Duodenal mucosa (tissue), 2 donors: ENCODE measurements around the gene TNS1.
"Not testable (repeated sequence)": the region's sequence is repeated elsewhere in the genome, so short reads cannot be mapped to it uniquely, and the experiment has no call there.

Source experiments
- H3K27ac ChIP-seq: one replicate; pipeline ENCODE4 v1.7.0; 2013; ENCODE audit warnings: low read depth, low read length
- H3K27me3 ChIP-seq, 2 donors: one replicate each; pipeline ENCODE4 v1.7.0; 2013; ENCODE audit warnings: low read length in 2 of 2, control low read depth in 1 of 2; ENCODE audit not compliant: insufficient read depth in 2 of 2, control insufficient read depth in 1 of 2
- H3K36me3 ChIP-seq, 2 donors: one replicate each; pipeline ENCODE4 v1.7.0; 2013; ENCODE audit warnings: low read length in 2 of 2, control low read depth in 1 of 2; ENCODE audit not compliant: insufficient read depth in 2 of 2, control insufficient read depth in 1 of 2
- H3K4me1 ChIP-seq, 2 donors: one replicate each; pipeline ENCODE4 v1.7.0; 2013; ENCODE audit warnings: low read length in 2 of 2, control low read depth in 1 of 2; ENCODE audit not compliant: insufficient read depth in 2 of 2, control insufficient read depth in 1 of 2
- H3K4me3 ChIP-seq, 2 donors: one replicate each; pipeline ENCODE4 v1.7.0; 2013; ENCODE audit warnings: low read length in 2 of 2, low read depth in 1 of 2
- H3K9ac ChIP-seq, 2 donors: one replicate each; pipeline ENCODE4 v1.7.0; 2013; ENCODE audit warnings: low read length in 2 of 2, low read depth in 1 of 2
- H3K9me3 ChIP-seq, 2 donors: one replicate each; pipeline ENCODE4 v1.7.0; 2013; ENCODE audit warnings: low read length in 2 of 2, control low read depth in 1 of 2; ENCODE audit not compliant: control insufficient read depth in 1 of 2

The TNS1 gene

DNA sequence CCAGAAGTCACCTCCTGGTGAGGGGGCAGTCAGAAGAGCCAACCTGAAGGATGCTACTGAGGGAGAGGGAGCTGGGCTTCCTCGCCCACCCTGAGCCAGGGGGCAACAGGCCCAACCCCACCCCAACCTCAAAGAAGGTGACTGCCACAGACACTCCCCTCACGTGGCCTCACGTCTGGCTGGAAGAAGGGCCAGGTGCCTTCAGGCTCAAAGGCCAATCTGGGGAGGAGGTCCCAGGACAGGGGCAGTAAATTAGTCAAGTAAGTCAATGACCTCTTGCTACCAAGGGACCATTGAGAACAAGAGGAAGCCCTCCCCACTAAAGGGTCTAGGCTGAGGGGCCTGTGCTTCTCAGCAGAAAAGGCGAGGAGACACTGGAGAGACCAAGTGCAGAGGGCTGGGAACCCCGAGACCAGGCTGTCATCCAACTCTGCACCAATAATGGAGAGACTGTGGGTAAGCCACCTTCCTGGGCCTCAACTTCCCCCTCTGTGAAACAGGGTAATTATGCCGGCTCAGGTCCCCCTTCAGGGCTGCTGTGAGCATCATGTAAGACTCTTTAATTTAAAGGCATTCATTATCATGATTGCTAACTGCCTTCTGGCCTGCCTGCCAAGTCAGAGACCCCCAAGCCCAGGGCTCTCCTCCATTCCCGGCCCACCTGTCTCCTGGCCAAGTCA, 20.2 kb upstream of the TNS1 start:
- Histone ChIP-seq H3K4me3 (no peak overlapping the region), H3K27me3 (no peaks in the 10 kb centered on the region), H3K4me1 (no peaks in the 10 kb centered on the region), H3K9ac (no peak overlapping the region), H3K27ac (no peak overlapping the region), H3K9me3 (no peaks in the 10 kb centered on the region), H3K36me3 (no peaks in the 10 kb centered on the region)

DNA sequence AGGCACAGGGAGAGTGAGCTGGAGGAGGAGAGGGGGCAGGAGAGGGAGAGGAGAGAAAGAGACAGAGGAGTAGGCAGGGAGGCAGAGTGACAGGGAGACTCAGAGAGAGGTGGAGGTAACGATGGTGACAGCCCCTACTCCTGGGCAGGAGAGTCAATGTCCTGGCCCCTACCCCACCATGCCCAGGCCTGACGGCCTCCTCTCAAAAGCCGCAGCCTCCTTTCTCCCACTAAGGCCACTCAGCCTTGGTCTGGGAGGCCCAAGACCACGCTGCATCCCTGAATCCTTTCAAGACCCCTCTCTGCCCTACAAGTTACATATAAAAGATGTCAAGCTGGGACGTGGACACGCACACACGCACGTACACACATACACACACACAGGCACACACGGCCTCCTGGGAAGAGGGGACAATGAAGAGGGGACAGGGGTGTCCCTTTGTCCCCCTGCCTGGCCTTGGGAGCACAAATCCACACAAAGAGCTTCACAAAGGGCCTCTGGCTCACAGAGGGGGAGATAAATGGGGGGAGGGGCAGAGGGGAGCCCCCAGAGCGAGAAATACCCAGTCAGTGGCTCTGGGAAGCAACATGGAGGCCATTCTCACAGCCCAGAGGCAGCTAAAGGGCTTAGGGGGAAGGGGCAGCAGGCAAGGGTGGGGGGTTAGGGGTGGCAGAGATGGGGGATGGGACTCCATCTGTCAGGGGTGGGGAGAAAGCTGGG, 19.5 kb upstream of the TNS1 start:
- Histone ChIP-seq H3K4me1 (no peaks in the 10 kb centered on the region), H3K4me3 (no peak overlapping the region), H3K27me3 (no peaks in the 10 kb centered on the region), H3K9me3 (no peaks in the 10 kb centered on the region), H3K36me3 (no peaks in the 10 kb centered on the region), H3K27ac (no peak overlapping the region), H3K9ac (no peak overlapping the region)

DNA sequence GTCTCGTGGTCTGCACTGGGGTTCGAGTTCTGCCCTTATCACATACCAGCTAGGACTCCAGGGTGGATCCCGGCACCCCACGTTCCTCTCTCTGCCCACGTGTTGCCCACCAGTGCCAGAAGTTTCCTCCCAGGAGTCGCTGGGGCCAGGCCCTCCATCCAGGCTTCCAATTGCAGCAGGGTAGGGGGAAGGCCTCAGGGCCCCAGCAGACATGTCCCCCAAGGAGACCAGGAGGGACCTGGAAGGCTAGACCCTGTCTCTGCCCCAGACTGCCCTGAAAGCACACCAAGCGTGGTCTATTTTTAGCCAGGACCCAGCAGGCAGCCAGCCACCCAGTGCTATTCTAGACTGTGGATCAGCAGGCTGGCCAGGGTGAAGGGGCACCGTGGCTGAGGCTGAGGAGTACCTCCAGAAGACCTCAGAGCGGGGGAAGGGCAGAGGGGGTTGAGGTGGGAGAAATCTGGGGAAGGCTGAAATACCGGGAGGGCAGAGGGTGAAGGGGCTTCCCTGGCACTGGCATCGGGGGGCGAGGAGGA, 18.8 kb upstream of the TNS1 start:
- no peak overlapping the region for H3K27ac ChIP-seq
- H3K9ac ChIP-seq, result no peak overlapping the region
- no peaks in the 10 kb centered on the region for H3K9me3 ChIP-seq
- H3K36me3 ChIP-seq, result no peaks in the 10 kb centered on the region
- H3K4me1 ChIP-seq, result no peaks in the 10 kb centered on the region
- no peaks in the 10 kb centered on the region for H3K27me3 ChIP-seq
- no peak overlapping the region for H3K4me3 ChIP-seq

DNA sequence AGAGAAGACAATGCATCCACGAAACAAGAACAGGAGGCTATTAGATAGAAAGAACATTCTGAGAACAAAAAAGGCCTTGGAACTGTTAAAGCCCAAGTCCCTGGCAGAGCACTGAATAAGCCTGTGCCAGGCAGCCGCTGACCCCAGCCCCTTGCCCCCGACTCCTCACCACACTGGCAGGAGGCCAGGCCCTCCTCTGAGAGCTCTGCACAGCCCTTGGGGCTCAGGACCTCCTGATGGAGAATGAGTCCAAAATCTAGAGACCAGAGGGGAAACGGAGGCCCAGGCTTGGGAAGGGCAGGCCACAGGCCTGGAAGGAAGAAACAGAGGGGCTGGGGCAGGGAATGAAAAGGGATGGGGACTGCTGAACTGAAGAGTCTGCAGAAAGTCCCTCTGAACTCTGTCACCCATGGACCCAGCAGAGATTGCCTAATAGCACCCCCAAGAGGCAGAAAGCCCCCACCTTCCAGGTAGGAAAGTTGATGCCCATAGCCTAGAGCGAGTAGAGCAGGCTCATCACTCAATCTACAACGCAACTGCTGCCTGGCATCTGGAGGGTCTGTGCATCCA, 18.3 kb upstream of the TNS1 start:
- Histone ChIP-seq H3K9me3 (no peaks in the 10 kb centered on the region), H3K4me3 (no peak overlapping the region), H3K36me3 (no peaks in the 10 kb centered on the region), H3K27ac (no peak overlapping the region), H3K27me3 (no peaks in the 10 kb centered on the region), H3K4me1 (no peaks in the 10 kb centered on the region), H3K9ac (no peak overlapping the region)

DNA sequence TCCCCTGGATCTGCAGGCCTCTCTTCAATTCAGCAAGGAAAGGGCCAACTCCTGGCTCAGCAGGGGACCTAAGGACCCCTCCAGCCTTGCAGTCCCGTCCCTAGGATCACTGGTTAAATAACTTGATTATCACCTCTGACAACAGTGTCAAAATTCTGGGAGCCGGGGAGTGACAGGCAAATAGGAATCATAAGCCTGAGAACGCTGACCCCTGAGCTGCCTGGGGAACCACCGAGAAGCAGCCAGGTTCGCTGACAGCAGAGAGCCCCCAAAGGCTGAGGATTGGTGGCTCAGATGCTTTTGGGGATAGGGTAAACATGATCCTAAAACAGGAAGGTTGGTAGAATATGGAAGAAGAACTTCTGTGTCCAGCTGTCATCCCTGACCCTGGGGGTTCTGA, 17.5 kb upstream of the TNS1 start:
- H3K4me1 ChIP-seq, result no peaks in the 10 kb centered on the region
- H3K27me3 ChIP-seq, result no peaks in the 10 kb centered on the region
- H3K9me3 ChIP-seq, result no peaks in the 10 kb centered on the region
- H3K9ac ChIP-seq, result no peak overlapping the region
- H3K36me3 ChIP-seq, result no peaks in the 10 kb centered on the region
- no peak overlapping the region for H3K4me3 ChIP-seq
- H3K27ac ChIP-seq, result no peak overlapping the region

DNA sequence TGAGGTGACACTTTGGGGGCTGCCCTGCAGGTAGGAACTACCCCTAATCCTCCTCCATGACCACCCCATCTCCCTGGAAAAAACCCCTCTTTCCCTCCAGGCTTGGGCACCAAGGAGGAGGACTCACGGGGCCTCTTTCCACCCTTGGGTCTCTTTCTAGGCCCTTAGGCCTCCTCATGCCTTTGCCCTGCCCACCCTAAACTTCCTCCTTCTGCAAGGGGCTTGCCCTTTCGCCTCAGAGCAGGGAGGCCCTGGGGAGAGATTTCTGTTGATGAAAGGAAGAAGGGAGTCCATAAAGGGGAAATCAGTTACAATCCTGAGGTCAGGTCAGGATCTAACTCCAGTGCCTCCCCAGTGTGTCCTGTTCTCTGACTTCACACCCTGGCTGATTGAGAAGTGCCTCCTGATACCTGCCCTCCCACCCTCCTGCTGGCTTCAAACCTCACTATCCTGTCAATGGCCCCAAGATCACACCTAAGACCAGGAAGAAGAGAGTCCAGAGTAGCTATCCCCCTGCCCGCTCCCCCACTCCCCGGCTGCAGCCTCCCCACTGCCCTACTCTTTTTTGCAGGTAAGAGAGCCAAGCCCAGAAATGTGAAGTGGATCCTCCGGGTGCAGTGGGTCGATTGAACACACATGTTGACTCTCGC, 16.7 kb upstream of the TNS1 start:
- Histone ChIP-seq H3K4me3 (no peak overlapping the region), H3K9me3 (no peaks in the 10 kb centered on the region)

DNA sequence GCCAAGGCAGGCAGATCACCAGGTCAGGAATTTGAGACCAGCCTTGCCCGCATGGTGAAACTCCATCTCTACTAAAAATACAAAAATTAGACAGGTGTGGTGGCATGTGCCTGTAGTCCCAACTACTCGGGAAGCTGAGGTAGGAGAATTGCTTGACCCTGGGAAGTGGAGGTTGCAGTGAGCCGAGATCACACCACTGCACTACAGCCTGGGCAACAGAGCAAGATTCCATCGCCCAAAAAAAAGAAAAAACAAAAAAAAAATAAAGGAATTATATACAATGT, 16.0 kb upstream of the TNS1 start:
- H3K4me1 ChIP-seq, H3K9me3 ChIP-seq, H3K9ac ChIP-seq, H3K4me3 ChIP-seq, H3K27ac ChIP-seq, H3K27me3 ChIP-seq, H3K36me3 ChIP-seq: not testable (repeated sequence)

More for the DNA sequence above, 16.7 kb upstream of the TNS1 start:
- H3K4me1 ChIP-seq, result no peaks in the 10 kb centered on the region
- H3K27ac ChIP-seq, result no peak overlapping the region
- no peaks in the 10 kb centered on the region for H3K36me3 ChIP-seq
- H3K27me3 ChIP-seq, result no peaks in the 10 kb centered on the region
- no peak overlapping the region for H3K9ac ChIP-seq

DNA sequence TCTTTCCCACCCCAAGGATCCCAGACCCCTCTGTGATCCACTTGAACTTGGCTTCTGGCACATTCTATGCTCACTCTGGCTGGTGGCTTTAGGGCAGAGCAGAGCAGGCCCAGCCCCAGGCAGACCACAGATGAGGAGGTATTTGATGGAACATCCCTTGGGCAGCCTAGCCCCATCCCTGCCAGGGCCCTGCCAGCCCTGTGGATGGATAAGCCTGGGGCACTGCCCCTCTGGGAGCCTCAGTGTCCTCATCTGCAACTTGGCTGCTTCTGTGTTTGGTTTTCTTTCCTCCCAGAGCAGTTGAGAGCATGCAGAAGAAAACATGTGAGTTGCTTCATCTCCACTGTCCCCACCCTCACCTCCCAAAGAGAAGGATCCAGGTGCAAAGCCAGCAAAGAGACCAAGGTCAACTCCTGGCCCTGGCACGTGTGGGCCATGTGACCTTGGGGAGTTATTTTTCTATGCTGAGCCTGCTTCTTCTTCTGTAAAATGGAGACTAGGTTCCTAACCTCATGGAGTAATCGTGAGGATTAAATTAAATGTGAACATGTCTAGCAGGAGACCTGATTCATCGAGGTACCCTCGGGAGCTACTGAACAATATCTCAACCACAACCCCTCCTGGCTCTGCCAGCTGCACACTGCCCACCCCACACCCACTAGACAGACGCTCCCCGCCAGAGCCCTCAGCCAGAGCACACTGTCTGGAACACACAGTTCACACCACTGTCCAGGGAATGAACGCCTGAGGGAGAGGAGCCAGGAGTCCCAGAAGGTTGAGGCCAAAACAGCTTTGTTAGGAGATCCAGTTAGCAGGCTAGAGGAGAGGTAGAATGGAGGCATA, 14.6 kb upstream of the TNS1 start:
- Histone ChIP-seq H3K36me3 (no peaks in the 10 kb centered on the region), H3K27me3 (no peaks in the 10 kb centered on the region), H3K27ac (no peak overlapping the region), H3K9me3 (no peaks in the 10 kb centered on the region), H3K4me3 (no peak overlapping the region), H3K4me1 (no peaks in the 10 kb centered on the region), H3K9ac (no peak overlapping the region)

DNA sequence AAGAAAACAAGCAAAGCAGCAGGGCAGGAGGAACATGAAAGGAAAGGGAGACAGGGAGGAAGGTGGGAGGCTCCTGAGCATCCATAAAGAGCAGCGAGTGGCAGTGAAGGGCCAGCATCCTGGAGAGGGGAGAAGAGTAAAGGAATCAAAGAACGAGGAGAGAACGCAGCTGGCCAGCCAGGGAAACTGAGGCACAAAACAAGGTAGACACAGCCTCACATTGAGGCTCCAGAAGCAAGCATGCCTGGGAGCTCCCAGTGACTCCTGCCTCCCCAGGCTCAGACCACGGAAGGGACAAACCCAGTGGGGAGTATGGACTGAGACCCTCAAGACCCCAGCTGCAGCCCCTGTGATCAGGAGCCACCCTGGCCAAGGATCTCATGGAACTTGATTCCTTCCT, 14.0 kb upstream of the TNS1 start:
- H3K4me3 ChIP-seq, result no peak overlapping the region
- H3K27ac ChIP-seq, result no peak overlapping the region
- no peaks in the 10 kb centered on the region for H3K36me3 ChIP-seq
- H3K9me3 ChIP-seq, result no peaks in the 10 kb centered on the region
- no peak overlapping the region for H3K9ac ChIP-seq
- H3K4me1 ChIP-seq, result no peaks in the 10 kb centered on the region
- peaks cover under 1 to 5% of the 10 kb centered on the region in 2 donors for H3K27me3 ChIP-seq
